ENCODE data around the gene NXPH4. TPM values are rescaled to one million over a fixed set of nuclear protein-coding genes. Genes with fewer than 3 reads are reported as not detected.

Gene NXPH4
- total RNA-seq, 1 donor from 2014 or later: not detected

GRCh38 chr12:57250956-57251355, 34.4 kb downstream of the NXPH4 start, which contains the start of gene STAC3:
TSS of gene STAC3 (minus strand) at chr12:57251187. CDS start at chr12:57249636, 1,551 bp downstream.
- Mint-ChIP-seq H3K27me3 (ENCODE audit: insufficient read depth, low read depth) (peaks cover 4% of the 10 kb centered on the region), H3K9me3 (peaks cover 2% of the 10 kb centered on the region), H3K4me3 (no peak within 1 kb of the TSS), H3K4me1 (peaks cover 3% of the 10 kb centered on the region), H3K36me3 (peaks cover 10% of the 10 kb centered on the region), H3K27ac (no peak within 1 kb of the TSS)
- Histone ChIP-seq H3K9me3 (ENCODE audit: low read depth) (no peaks in the 10 kb centered on the region), H3F3A (ENCODE audit: low read depth) (peaks cover 7% of the 10 kb centered on the region), H3K79me2 (ENCODE audit: low read depth) (no peaks in the 10 kb centered on the region), H3K27ac (no peak within 1 kb of the TSS), H3K4me1 (peaks cover 5% of the 10 kb centered on the region), H2AFZ (replicated peaks) (no peak within 1 kb of the TSS), H3K36me3 (no peaks in the 10 kb centered on the region), H3K27me3 (no peaks in the 10 kb centered on the region), H3K4me2 (no peak within 1 kb of the TSS), H3K9ac (no peak within 1 kb of the TSS), H4K20me1 (ENCODE audit: low read depth) (no peaks in the 10 kb centered on the region), H3K4me3 (no peak within 1 kb of the TSS)
- no peak for DNase-seq (ENCODE audit: low spot score)
- no peak for TF ChIP-seq CTCF (IDR thresholded peaks at IDR 0.05)
- TF ChIP-seq EZH2phosphoT487 (IDR thresholded peaks at IDR 0.05): no peak
- no peak for TF ChIP-seq EZH2 (IDR thresholded peaks at IDR 0.05)

- no peak overlapping the region for H3K9ac ChIP-seq
- TF ChIP-seq EZH2phosphoT487 (IDR thresholded peaks at IDR 0.05) (no peak), CTCF (IDR thresholded peaks at IDR 0.05) (no peak), EZH2 (IDR thresholded peaks at IDR 0.05) (no peak)
- peaks cover 3% of the 10 kb centered on the region for H3F3A ChIP-seq (ENCODE audit: low read depth)
- H3K36me3 ChIP-seq: no peaks in the 10 kb centered on the region
- H3K27ac ChIP-seq: no peak overlapping the region
- peaks cover 4% of the 10 kb centered on the region for H3K27me3 Mint-ChIP-seq (ENCODE audit: insufficient read depth, low read depth)
- peaks cover 3% of the 10 kb centered on the region for H3K4me1 Mint-ChIP-seq
- peaks cover 5% of the 10 kb centered on the region for H3K4me1 ChIP-seq
- H3K4me2 ChIP-seq: no peak overlapping the region
- H2AFZ ChIP-seq (replicated peaks): no peak overlapping the region
- H3K27ac Mint-ChIP-seq: no peak overlapping the region
- H4K20me1 ChIP-seq (ENCODE audit: low read depth): no peaks in the 10 kb centered on the region
- no peak overlapping the region for H3K4me3 Mint-ChIP-seq
- no peaks in the 10 kb centered on the region for H3K27me3 ChIP-seq
- no peaks in the 10 kb centered on the region for H3K79me2 ChIP-seq (ENCODE audit: low read depth)
- H3K9me3 Mint-ChIP-seq: no peaks in the 10 kb centered on the region
- no peak for DNase-seq (ENCODE audit: low spot score)
- H3K4me3 ChIP-seq: no peak overlapping the region
- no peaks in the 10 kb centered on the region for H3K9me3 ChIP-seq (ENCODE audit: low read depth)
- H3K36me3 Mint-ChIP-seq: peaks cover 19% of the 10 kb centered on the region
These were observed 38.1 kb downstream of the NXPH4 start for GRCh38 chr12:57254506-57255280.

DNA sequence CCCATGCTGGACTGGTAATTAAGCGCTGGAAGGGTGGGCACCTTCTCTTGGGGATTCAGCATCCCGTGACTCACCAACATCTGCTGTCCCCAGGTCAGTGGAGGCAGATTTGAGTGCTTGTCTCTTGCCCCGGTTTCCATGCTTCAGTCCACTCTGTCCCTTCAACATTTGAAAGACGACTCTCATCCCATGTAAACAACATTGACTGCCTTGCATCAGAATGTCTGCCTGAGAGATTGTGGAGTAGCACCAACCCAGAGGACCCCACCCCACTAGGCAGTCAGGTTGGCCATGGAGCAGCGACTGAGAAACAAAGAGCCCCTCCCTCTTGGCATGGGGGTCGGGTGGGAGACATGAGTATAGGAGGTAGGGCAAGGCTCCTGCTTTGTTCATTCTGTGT, 39.3 kb downstream of the NXPH4 start:
- no peak overlapping the region for H3K27ac Mint-ChIP-seq
- no peak overlapping the region for H2AFZ ChIP-seq (replicated peaks)
- no peak overlapping the region for H3K4me3 ChIP-seq
- H3K27ac ChIP-seq: no peak overlapping the region
- H3K9ac ChIP-seq: no peak overlapping the region
- H3K36me3 ChIP-seq: no peaks in the 10 kb centered on the region
- no peaks in the 10 kb centered on the region for H3K9me3 Mint-ChIP-seq
- peaks cover 10% of the 10 kb centered on the region for H3K4me1 ChIP-seq
- H3K27me3 ChIP-seq: no peaks in the 10 kb centered on the region
- H3K36me3 Mint-ChIP-seq: peaks cover 19% of the 10 kb centered on the region
- H3K4me2 ChIP-seq: no peak overlapping the region
- H3K79me2 ChIP-seq (ENCODE audit: low read depth): no peaks in the 10 kb centered on the region
- H3K4me3 Mint-ChIP-seq: no peak overlapping the region
- peaks cover 8% of the 10 kb centered on the region for H3K4me1 Mint-ChIP-seq
- TF ChIP-seq CTCF (IDR thresholded peaks at IDR 0.05): no peak
- TF ChIP-seq EZH2phosphoT487 (IDR thresholded peaks at IDR 0.05): no peak
- TF ChIP-seq EZH2 (IDR thresholded peaks at IDR 0.05): no peak
- H3K9me3 ChIP-seq (ENCODE audit: low read depth): no peaks in the 10 kb centered on the region
- H4K20me1 ChIP-seq (ENCODE audit: low read depth): peaks cover 6% of the 10 kb centered on the region
- H3F3A ChIP-seq (ENCODE audit: low read depth): peaks cover 7% of the 10 kb centered on the region
- H3K27me3 Mint-ChIP-seq (ENCODE audit: insufficient read depth, low read depth): peaks cover 5% of the 10 kb centered on the region
- no peak for DNase-seq (ENCODE audit: low spot score)

Data from neural progenitor cell (in vitro differentiated cells).